Spinal cord (tissue), 10 donors: ENCODE data around the gene RPP25L. TPM values are rescaled to one million over a fixed set of nuclear protein-coding genes. Genes with fewer than 3 reads are reported as not detected.

Experiments used
- DNase-seq, 6 donors: peaks; one replicate each; pipeline versions ENCODE4 v3.0.0 to v3.0.0-alpha.2; 2013 to 2015; ENCODE audit warnings: low spot score in 6 of 6, low read depth in 4 of 6
- H3K27ac ChIP-seq: one replicate; pipeline ENCODE4 v1.5.1; 2013; ENCODE audit warnings: low read depth, low read length, control low read depth
- H3K27me3 ChIP-seq: one replicate; pipeline ENCODE4 v1.6.1; 2013; ENCODE audit warnings: low read length; ENCODE audit not compliant: control insufficient read depth, insufficient read depth
- H3K36me3 ChIP-seq: one replicate; pipeline ENCODE4 v1.6.1; 2013; ENCODE audit warnings: low read length; ENCODE audit not compliant: control insufficient read depth, insufficient read depth
- H3K4me1 ChIP-seq: one replicate; pipeline ENCODE4 v1.6.1; 2013; ENCODE audit warnings: low read length; ENCODE audit not compliant: control insufficient read depth, insufficient read depth
- H3K4me3 ChIP-seq: one replicate; pipeline ENCODE4 v1.5.1; 2013; ENCODE audit warnings: low read depth, low read length, control low read depth
- H3K9me3 ChIP-seq: one replicate; pipeline ENCODE4 v1.6.1; 2013; ENCODE audit warnings: low read length; ENCODE audit not compliant: control insufficient read depth, insufficient read depth
- WGBS: methylation state at CpG from one replicate; pipeline ENCODE4 v1.1.5; 2013; ENCODE audit warnings: missing lambda C conversion rate; ENCODE audit not compliant: insufficient coverage; 5-methylcytosine and 5-hydroxymethylcytosine counted together
- polyA plus RNA-seq, 2 donors: library from polyadenylated mRNA; unstranded; fragments of 120-200 nt; gene quantifications; one replicate each; pipeline ENCODE4 v1.2.1, GENCODE V29; 2013; ENCODE audit not compliant: insufficient read length in 2 of 2
- total RNA-seq, 2 donors: library from RNA; depleted of rRNA in 1 of 2; stranded (reverse); fragments of 120-200 nt in 1 of 2; fragments of >200 nt in 1 of 2; gene quantifications; one replicate each; pipeline versions ENCODE4 v1.2.3 to v1.2.4, GENCODE V29; 2013 to 2014
- donor health status: healthy.

RPP25L gene
- total and polyA plus RNA-seq, 4 donors = 10.4 to 29.4 (median 18.4) TPM

DNA sequence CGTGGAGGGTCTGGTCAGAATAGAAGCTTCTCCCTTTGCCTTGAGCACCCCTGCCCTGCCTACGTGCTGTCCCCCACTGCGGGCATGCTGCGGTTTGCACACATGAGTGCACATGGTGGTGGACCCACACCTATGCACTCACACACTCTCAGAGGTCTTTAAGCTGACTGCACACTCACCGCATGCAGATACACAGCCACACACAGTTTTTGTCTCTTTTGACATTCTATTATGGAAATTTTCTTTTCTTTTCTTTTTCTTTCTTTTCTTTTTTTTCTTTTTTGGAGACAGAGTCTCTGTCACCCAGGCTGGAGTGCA lies 17.6 kb upstream of the RPP25L start:
- peaks cover 64% of the 10 kb centered on the region for H3K27me3 ChIP-seq
- H3K9me3 ChIP-seq = no peaks in the 10 kb centered on the region
- WGBS = 27% methylated on average over 4 of the region's 5 CpGs
- no peak overlapping the region for H3K4me3 ChIP-seq
- no peak for DNase-seq
- no peak overlapping the region for H3K27ac ChIP-seq
- peaks cover 21% of the 10 kb centered on the region for H3K4me1 ChIP-seq
- peaks cover 2% of the 10 kb centered on the region for H3K36me3 ChIP-seq

- Histone ChIP-seq H3K27ac (no peak within 1 kb of the TSS), H3K4me1 (peaks cover 27% of the 10 kb centered on the region), H3K9me3 (no peaks in the 10 kb centered on the region), H3K27me3 (peaks cover 70% of the 10 kb centered on the region), H3K36me3 (no peaks in the 10 kb centered on the region), H3K4me3 (no peak within 1 kb of the TSS)
- DNase-seq = peak in 2 of 6 donors; percentile 6 to 38
- WGBS = 2% methylated on average over 69 of the region's 69 CpGs
Measured at GRCh38 chr9:34628656-34629490, 17.0 kb upstream of the RPP25L start, which contains the start of gene ARID3C. TSS of gene ARID3C (minus strand) at chr9:34629066. CDS start at chr9:34628014, 1,052 bp downstream.

GRCh38 chr9:34627716-34628655 lies 16.1 kb upstream of the RPP25L start:
- no peaks in the 10 kb centered on the region for H3K9me3 ChIP-seq

DNA sequence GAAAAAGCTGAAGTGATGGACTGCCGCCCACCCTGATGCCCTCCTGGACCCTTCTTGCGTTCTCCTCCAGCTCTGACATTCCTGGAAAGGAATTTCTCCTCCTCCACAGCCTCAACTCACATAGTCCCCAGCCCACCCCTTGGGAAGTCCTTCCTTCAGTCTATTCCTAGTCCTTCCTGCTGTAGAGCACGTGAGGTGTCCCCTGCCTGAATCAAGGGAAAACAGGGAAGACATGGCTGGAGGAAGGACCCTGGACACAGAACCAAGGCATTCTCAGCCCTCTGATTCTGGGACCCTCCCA lies 13.2 kb upstream of the RPP25L start:
- DNase-seq = no peak
- Histone ChIP-seq H3K36me3 (no peaks in the 10 kb centered on the region), H3K27ac (no peak overlapping the region), H3K4me3 (no peak overlapping the region), H3K27me3 (peaks cover 78% of the 10 kb centered on the region), H3K9me3 (no peaks in the 10 kb centered on the region), H3K4me1 (peaks cover 23% of the 10 kb centered on the region)
- WGBS = 81% methylated on average over 3 of the region's 3 CpGs

More at GRCh38 chr9:34627716-34628655, 16.1 kb upstream of the RPP25L start:
- Histone ChIP-seq H3K27ac (no peak overlapping the region), H3K36me3 (no peaks in the 10 kb centered on the region), H3K27me3 (peaks cover 78% of the 10 kb centered on the region), H3K4me3 (no peak overlapping the region), H3K4me1 (peaks cover 32% of the 10 kb centered on the region)
- 58% methylated on average over 15 of the region's 20 CpGs for WGBS
- DNase-seq = no peak

DNA sequence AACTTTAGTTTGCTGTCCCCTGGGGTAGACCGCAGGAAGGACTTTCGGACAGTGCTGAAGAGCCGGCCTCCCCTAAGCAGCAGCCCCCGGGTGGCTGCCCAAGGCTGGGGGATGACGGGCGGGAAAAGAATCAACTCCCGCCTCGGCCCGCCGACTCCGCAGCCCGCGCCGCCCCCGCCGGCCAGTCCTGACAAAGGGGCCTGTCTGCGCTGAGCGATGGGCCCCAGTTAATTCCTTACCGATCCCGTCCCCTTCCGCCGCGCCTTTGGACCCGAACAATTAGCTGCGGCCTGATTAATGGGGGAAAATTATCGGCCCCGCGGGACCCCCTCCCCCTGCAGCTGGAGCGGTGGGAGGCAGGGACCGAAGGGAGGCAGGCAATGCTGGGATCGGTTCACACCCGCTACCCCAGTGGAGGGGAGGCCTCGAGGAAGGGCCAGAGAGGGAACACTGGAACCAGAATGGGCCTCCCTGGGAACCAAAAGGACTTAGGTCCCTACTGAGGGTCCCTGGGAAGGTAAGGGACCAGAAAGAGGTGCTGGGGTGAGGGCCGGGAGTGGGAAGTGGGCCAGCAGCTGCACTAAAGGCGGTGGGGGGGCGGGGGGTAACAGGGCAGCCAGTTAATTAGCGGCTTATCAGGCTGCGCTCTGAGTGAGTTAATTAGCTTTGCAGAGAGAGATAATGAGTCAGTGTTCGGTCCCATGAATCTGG lies 12.7 kb upstream of the RPP25L start:
- DNase-seq = peak in 2 of 6 donors; percentile 45 to 71
- Histone ChIP-seq H3K9me3 (no peaks in the 10 kb centered on the region), H3K27ac (no peak overlapping the region), H3K4me1 (peaks cover 23% of the 10 kb centered on the region), H3K4me3 (no peak overlapping the region), H3K36me3 (no peaks in the 10 kb centered on the region), H3K27me3 (peaks cover 73% of the 10 kb centered on the region)
- WGBS = 8% methylated on average over 38 of the region's 39 CpGs

DNA sequence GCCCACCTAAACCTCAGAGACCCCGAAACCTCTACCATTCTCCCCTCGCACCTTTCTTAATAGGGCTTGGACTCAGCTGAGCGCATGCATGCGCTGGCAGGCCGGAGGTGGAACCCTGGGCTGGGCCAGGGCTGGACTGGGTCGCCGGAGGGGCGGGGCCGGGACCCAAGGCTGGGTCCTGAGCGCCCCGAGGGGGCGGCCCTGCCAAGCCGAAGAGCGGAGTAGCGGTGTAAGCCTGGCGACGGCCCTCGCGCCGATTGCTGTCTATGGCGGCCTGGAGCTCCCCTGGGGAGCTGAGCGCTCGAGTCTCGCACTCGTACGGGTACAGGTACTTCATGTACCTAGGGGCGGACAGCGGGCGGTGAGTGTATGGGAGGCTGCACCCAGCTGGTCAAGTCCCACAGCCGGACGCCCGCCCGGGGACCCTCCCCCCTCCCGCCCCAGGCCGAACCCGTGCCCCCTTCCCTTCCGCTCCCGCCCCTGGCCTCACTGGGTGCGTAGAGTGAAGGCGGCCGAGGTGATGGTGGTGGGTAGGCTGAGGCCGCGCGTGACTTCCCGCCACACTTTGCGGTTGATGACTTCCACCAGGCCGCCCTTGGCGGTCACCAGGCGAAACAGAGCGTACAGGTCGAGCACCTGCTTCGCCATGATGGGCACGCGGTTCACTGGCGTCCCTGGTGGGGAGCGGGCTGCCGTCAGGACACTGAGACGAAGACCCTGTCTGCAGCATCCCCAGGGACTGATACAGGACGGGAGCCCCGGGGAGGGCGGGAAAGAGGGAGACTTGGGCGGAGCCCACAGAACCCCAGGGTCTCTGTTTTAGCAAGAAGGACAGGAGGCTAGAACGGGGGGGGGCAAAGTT lies 11.7 kb upstream of the RPP25L start:
- H3K36me3 ChIP-seq = no peaks in the 10 kb centered on the region
- H3K9me3 ChIP-seq = no peaks in the 10 kb centered on the region
- H3K27me3 ChIP-seq = peaks cover 64% of the 10 kb centered on the region
- no peak overlapping the region for H3K4me3 ChIP-seq
- no peak overlapping the region for H3K27ac ChIP-seq
- WGBS = 38% methylated on average over 57 of the region's 63 CpGs
- DNase-seq = no peak
- H3K4me1 ChIP-seq = peaks cover 18% of the 10 kb centered on the region

- Histone ChIP-seq H3K27ac (peak within 1 kb of the TSS; percentile 35), H3K4me1 (peaks cover 18% of the 10 kb centered on the region), H3K4me3 (peak within 1 kb of the TSS; percentile 90), H3K36me3 (peaks cover 25% of the 10 kb centered on the region), H3K9me3 (no peaks in the 10 kb centered on the region), H3K27me3 (peaks cover 34% of the 10 kb centered on the region)
- WGBS = 2% methylated on average over 41 of the region's 43 CpGs
- peak; percentile 88 to 99 (median 92) for DNase-seq
Measured at GRCh38 chr9:34620061-34620994, 8.4 kb upstream of the RPP25L start, which contains the start of gene DCTN3. TSS of gene DCTN3 (minus strand) at chr9:34620495. CDS start at chr9:34620464, 31 bp downstream.

DNA sequence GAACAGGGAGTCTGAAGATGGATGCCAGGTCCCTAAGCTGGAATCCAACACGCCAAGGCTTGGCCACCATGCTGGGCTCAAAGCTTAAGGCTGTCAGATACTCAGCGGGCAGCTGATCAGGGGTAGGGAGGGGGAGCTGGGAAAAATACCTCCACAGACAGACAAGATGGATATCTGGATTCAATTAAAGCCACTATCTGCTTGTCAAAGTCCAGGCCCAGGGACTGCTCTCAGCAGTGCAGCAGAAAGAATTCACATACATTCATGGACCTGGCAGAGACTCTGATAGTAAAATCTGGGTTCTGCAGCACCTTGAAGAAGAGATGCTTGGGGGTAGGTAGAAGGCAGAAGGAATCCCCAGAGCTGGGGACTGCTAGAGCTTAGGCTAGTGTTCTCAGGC lies 3.2 kb upstream of the RPP25L start:
- Histone ChIP-seq H3K27me3 (no peaks in the 10 kb centered on the region), H3K4me1 (peaks cover 26% of the 10 kb centered on the region), H3K27ac (no peak overlapping the region), H3K36me3 (peaks cover 49% of the 10 kb centered on the region), H3K4me3 (no peak overlapping the region), H3K9me3 (no peaks in the 10 kb centered on the region)
- WGBS = 40% methylated on average over 1 of the region's 2 CpGs
- no peak for DNase-seq
